DND-41 (cell line): Measurements from ENCODE around the gene TAF9.

ENCODE experiments used
- CTCF ChIP-seq: IDR thresholded peaks from 2 replicates; pipeline ENCODE4 v1.5.1; 2012; ENCODE audit warnings: borderline replicate concordance, low read length, moderate library complexity, mild to moderate bottlenecking; ENCODE audit not compliant: poor library complexity, severe bottlenecking; ENCODE audit errors: extremely low read depth
- EZH2 ChIP-seq: IDR thresholded peaks from 3 replicates; pipeline ENCODE4 v1.6.1; 2012; ENCODE audit warnings: borderline replicate concordance, low read depth, mild to moderate bottlenecking, moderate library complexity, low read length, inconsistent platforms; ENCODE audit not compliant: severe bottlenecking

- no peak for TF ChIP-seq EZH2
- no peak for TF ChIP-seq CTCF
Observed at GRCh38 chr5:69404659-69405330, 35.5 kb upstream of the TAF9 start.
